K562 (cell line): ENCODE results near the gene LOXHD1. TPM values are rescaled to one million over a fixed set of nuclear protein-coding genes. Genes with fewer than 3 reads are reported as not detected.
A peak's percentile ranks its signal among the peaks of the same experiment; 100 is the strongest.

Source experiments
- ATAC-seq: fragments of 200-7000 bp; cut with Tn5 transposase; 3 replicates; pipeline ENCODE4 v1.9.1; 2020; ENCODE audit warnings: moderate library complexity
- BruUV-seq: library from RNA; stranded (reverse); fragments of 400-500 nt; replicated peaks from 2 replicates; lab custom pipeline; 2021; lab: Mats Ljungman, UMichigan
- CTCF ChIA-PET: fragments of 300-600 bp; formaldehyde crosslinking; extraction: SDS; loops from one replicate; lab custom pipeline; 2021; ENCODE audit warnings: low intra/inter-chr PET ratio; lab: Yijun Ruan, JAX
- POLR2A ChIA-PET: fragments of 300-600, 350-650 bp; sonication (Branson Sonifier 250); formaldehyde crosslinking; extraction: SDS; loops from one replicate; lab custom pipeline; 2021; ENCODE audit warnings: antibody characterized with exemption, inconsistent platforms; lab: Yijun Ruan, JAX
- DNase-seq, 4 experiments: peaks; one replicate each; pipeline versions ENCODE4 v3.0.0 to v3.0.0-alpha.2; 2011 to 2018; ENCODE audit warnings: low spot score in 3 of 4, mixed read lengths in 3 of 4; ENCODE audit errors: extremely low read depth in 1 of 4
- FAIRE-seq: peaks from 2 replicates; lab custom pipeline; 2011; peaks lifted over from hg19 to GRCh38; lab: Jason Lieb, UNC
- H2AFZ ChIP-seq: 2 replicates; pipeline ENCODE4 v1.6.0; 2011; ENCODE audit warnings: low read depth, low read length, control low read depth, inconsistent platforms
- H3K27ac ChIP-seq: fragments of 200-600 bp; 3 replicates; pipeline ENCODE4 v1.8.0; 2011; ENCODE audit warnings: low read depth, mild to moderate bottlenecking, control low read depth, inconsistent platforms, low read length, moderate library complexity, mixed read lengths; ENCODE audit errors: extremely low read depth
- H3K27me3 ChIP-seq, 2 experiments: fragments of 300-600 bp in 1 of 2; 2 replicates in 1 of 2; 3 replicates in 1 of 2; pipeline versions ENCODE4 v1.6.0 to v1.8.0; 2011; ENCODE audit warnings: inconsistent platforms in 2 of 2, low read length in 2 of 2, mild to moderate bottlenecking in 1 of 2, mixed read lengths in 1 of 2, moderate library complexity in 1 of 2; ENCODE audit not compliant: control insufficient read depth in 2 of 2, insufficient read depth in 2 of 2
- H3K36me3 ChIP-seq: fragments of 300-600 bp; 3 replicates; pipeline ENCODE4 v1.8.0; 2011; ENCODE audit warnings: mild to moderate bottlenecking, low read length, inconsistent platforms; ENCODE audit not compliant: control insufficient read depth, insufficient read depth
- H3K4me1 ChIP-seq, 2 experiments: fragments of 200-600 bp in 1 of 2; replicated peaks in 1 of 2; 2 replicates in 1 of 2; 3 replicates in 1 of 2; pipeline versions ENCODE4 v1.5.1 to v1.8.0; 2011; ENCODE audit warnings: inconsistent platforms in 2 of 2, low read length in 2 of 2, mild to moderate bottlenecking in 1 of 2, mixed read lengths in 1 of 2, moderate library complexity in 1 of 2; ENCODE audit not compliant: control insufficient read depth in 2 of 2, insufficient read depth in 2 of 2
- H3K4me2 ChIP-seq: 2 replicates; pipeline ENCODE4 v1.6.1; 2011; ENCODE audit warnings: low read length, control low read depth, inconsistent platforms, mixed read lengths; ENCODE audit not compliant: insufficient read depth
- H3K4me3 ChIP-seq: fragments of 200-600 bp; sonication (generic), shearing (Covaris generic); 2 replicates; pipeline ENCODE4 v1.5.1; 2016; ENCODE audit warnings: control low read depth, inconsistent platforms
- H3K79me2 ChIP-seq: fragments of 200-600 bp; 3 replicates; pipeline ENCODE4 v1.8.0; 2011; ENCODE audit warnings: low read length, inconsistent platforms; ENCODE audit not compliant: control insufficient read depth, insufficient read depth
- H3K9ac ChIP-seq, 2 experiments: 2 replicates each; pipeline versions ENCODE4 v1.6.0 to v1.6.1; 2011; ENCODE audit warnings: low read depth in 2 of 2, low read length in 2 of 2, control low read depth in 1 of 2, inconsistent platforms in 1 of 2, mild to moderate bottlenecking in 1 of 2, mixed read lengths in 1 of 2; ENCODE audit not compliant: insufficient read depth in 1 of 2
- H3K9me1 ChIP-seq: one replicate; pipeline ENCODE4 v1.6.0; 2011; ENCODE audit warnings: inconsistent platforms, mild to moderate bottlenecking, low read length, moderate library complexity; ENCODE audit not compliant: control insufficient read depth, insufficient read depth
- H3K9me3 ChIP-seq: replicated peaks from 2 replicates; pipeline ENCODE4 v1.5.1; 2011; ENCODE audit warnings: low read depth, low read length, inconsistent platforms; ENCODE audit not compliant: control insufficient read depth, insufficient read depth
- H4K20me1 ChIP-seq: replicated peaks from 2 replicates; pipeline ENCODE4 v1.6.1; 2011; ENCODE audit warnings: low read length, inconsistent platforms, mixed read lengths; ENCODE audit not compliant: control insufficient read depth, insufficient read depth
- CBX2 ChIP-seq: fragments of 200-600 bp; sonication (generic); IDR thresholded peaks from one replicate; pipeline ENCODE4 v1.6.1; 2012; ENCODE audit warnings: mild to moderate bottlenecking, low read length, inconsistent platforms; ENCODE audit not compliant: insufficient read depth, poor library complexity, severe bottlenecking
- DIDO1 ChIP-seq: fragments of 450-650 bp; IDR thresholded peaks from 2 replicates; pipeline ENCODE4 v1.6.1; 2016; ENCODE audit warnings: low read depth, missing biosample characterization, missing genetic modification characterization
- FIP1L1 ChIP-seq: fragments of 200-400 bp; formaldehyde crosslinking; IDR thresholded peaks from 2 replicates; pipeline ENCODE4 v1.6.1; 2018; ENCODE audit warnings: mild to moderate bottlenecking, low read depth, low read length; ENCODE audit not compliant: poor library complexity, severe bottlenecking
- GTF2F1 ChIP-seq: IDR thresholded peaks from 2 replicates; pipeline ENCODE4 v1.6.1; 2011; ENCODE audit warnings: low read depth, low read length, improper control_type of control experiment
- HDGF ChIP-seq: fragments of 450-650 bp; IDR thresholded peaks from 2 replicates; pipeline ENCODE4 v1.6.1; 2016
- KLF16 ChIP-seq: IDR thresholded peaks from 2 replicates; pipeline ENCODE4 v1.6.1; 2016; ENCODE audit warnings: antibody characterized with exemption
- NFYB ChIP-seq: IDR thresholded peaks from 2 replicates; pipeline ENCODE4 v1.6.1; 2011; ENCODE audit warnings: mild to moderate bottlenecking, moderate library complexity; ENCODE audit not compliant: insufficient read length; ENCODE audit errors: extremely low read depth
- NONO ChIP-seq, 2 experiments: fragments of 200-400 bp in 1 of 2; fragments of 450-650 bp in 1 of 2; formaldehyde crosslinking in 1 of 2; IDR thresholded peaks; 2 replicates each; pipeline ENCODE4 v1.6.1; 2017; ENCODE audit warnings: low read depth in 2 of 2, mild to moderate bottlenecking in 2 of 2, moderate library complexity in 2 of 2, low read length in 1 of 2
- NRF1 ChIP-seq, 2 experiments: fragments of 450-650 bp; IDR thresholded peaks in 1 of 2; conservative IDR thresholded peaks in 1 of 2; 2 replicates each; pipeline ENCODE4 v1.6.1; 2014; ENCODE audit warnings: mild to moderate bottlenecking in 2 of 2
- RFX7 ChIP-seq: fragments of 250-450 bp; sonication (Bioruptor Pico); IDR thresholded peaks from 2 replicates; pipeline ENCODE4 v1.5.1; 2021; ENCODE audit warnings: mild to moderate bottlenecking
- SMARCA4 ChIP-seq: fragments of 450-650 bp; IDR thresholded peaks from 2 replicates; pipeline ENCODE4 v1.6.1; 2016
- ZSCAN29 ChIP-seq: fragments of 450-650 bp; IDR thresholded peaks from 2 replicates; pipeline ENCODE4 v1.6.1; 2017
- WGBS: fragments of 100-300 bp; shearing (Covaris generic); methylation state at CpG from one replicate; pipeline ENCODE4 v1.1.6; 2016; ENCODE audit warnings: low coverage, mixed read lengths; ENCODE audit not compliant: insufficient coverage; ENCODE audit errors: missing lambda C conversion rate; 5-methylcytosine and 5-hydroxymethylcytosine counted together
- in situ Hi-C: fragments of 300-500 bp; cut with MboI; formaldehyde crosslinking; loops from 4 replicates; pipeline ENCODE4 v1.15.0; 2018; ENCODE audit warnings: inconsistent platforms, mixed read lengths
- intact Hi-C: fragments of 100-400 bp; cut with micrococcal nuclease; formaldehyde crosslinking; loops from 2 replicates; pipeline ENCODE4 v1.14.2; 2022
- polyA plus RNA-seq, 8 experiments: library from polyadenylated mRNA; depleted of rRNA in 4 of 8; stranded (reverse) in 5 of 8; unstranded in 3 of 8; fragments of >200 nt; fragmentation: Nextera tagmentation in 2 of 8; fragmentation: Illumina TruSeq in 1 of 8; extraction: Ambion mirVana in 2 of 8; extraction: Trizol in 1 of 8; gene quantifications; 2 replicates each; pipeline versions ENCODE4 v1.2.1 to v1.2.3, GENCODE V29; 2011 to 2014; ENCODE audit warnings: inconsistent platforms in 1 of 8, missing spikeins in 1 of 8
- total RNA-seq, 7 experiments: library from RNA; depleted of rRNA in 6 of 7; stranded (reverse); fragments of >200 nt in 6 of 7; fragmentation: Illumina TruSeq in 2 of 7; extraction: Trizol in 2 of 7; gene quantifications; 2 replicates each; pipeline versions ENCODE4 v1.2.1 to v1.2.3, GENCODE V29; 2011 to 2021; ENCODE audit warnings: low replicate concordance in 1 of 7
- TF ChIP-seq, protein P1 (sequence below), 2 experiments: fragments of 150-350 bp in 1 of 2; IDR thresholded peaks; 2 replicates each; pipeline ENCODE4 v1.6.1; 2012 to 2016; ENCODE audit warnings: low read depth in 2 of 2, low read length in 2 of 2, mild to moderate bottlenecking in 1 of 2, moderate library complexity in 1 of 2
- TF ChIP-seq, protein P2 (sequence below): sonication (generic); formaldehyde crosslinking; IDR thresholded peaks from 2 replicates; pipeline ENCODE4 v1.8.0; 2022; ENCODE audit warnings: mild to moderate bottlenecking, missing genetic modification reagents
- TF ChIP-seq, protein P3 (sequence below): conservative IDR thresholded peaks from 2 replicates; pipeline ENCODE4 v1.6.1; 2011; ENCODE audit warnings: low read depth, mild to moderate bottlenecking, low read length; ENCODE audit not compliant: control insufficient read depth

The LOXHD1 gene
- total and polyA plus RNA-seq, 9 of the 15 experiments (the other 6 are each of a cell fraction or from before 2014, with no cell fraction given), result not detected

DNA sequence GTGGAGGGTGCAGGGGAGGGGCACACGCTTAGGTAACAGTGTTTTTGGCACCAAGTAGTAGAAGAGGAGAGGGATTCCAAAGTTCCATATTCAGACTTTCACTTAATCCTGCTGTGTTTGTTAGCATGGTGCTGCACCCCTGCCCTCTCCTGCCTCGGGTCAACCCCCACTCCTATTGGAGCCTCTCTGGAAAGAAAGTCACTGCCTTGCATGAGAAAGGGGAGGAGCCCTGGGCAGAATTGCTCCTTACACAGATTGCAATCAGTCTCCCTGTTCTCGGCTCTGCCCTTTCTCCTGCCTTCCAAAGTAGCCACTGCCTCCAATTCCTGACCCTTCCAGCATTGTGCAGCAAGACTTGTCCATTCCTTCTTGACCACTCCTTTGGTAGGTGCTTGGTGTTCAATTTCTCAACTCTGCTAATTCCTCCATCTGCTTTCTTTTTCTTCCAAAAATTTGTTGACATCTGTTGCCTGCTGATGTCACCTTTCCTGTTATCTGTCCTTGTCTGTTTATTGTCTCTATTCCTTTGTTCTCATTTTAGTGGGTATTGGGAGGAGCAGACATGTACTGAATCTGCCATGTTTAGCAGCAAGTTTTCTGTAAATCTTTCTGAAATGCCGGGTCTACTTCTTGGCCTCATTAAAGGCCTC lies 225.4 kb downstream of the LOXHD1 start (continued):
- TF ChIP-seq SMARCA4, result peak; percentile 56; the same call in 1 of the 2 replicates
- no peak for TF ChIP-seq HDGF
- peak in 1 of 2 experiments; percentile 30; a peak in 1 of 4 replicates for TF ChIP-seq NRF1 (conservative IDR thresholded peaks at IDR 0.05 in 1 of 2, IDR thresholded peaks at IDR 0.05 in 1 of 2)
- TF ChIP-seq NONO (IDR thresholded peaks at IDR 0.05; ENCODE audit: low read depth in 2 of 2, low read length in 1 of 2), result no peak

DNA sequence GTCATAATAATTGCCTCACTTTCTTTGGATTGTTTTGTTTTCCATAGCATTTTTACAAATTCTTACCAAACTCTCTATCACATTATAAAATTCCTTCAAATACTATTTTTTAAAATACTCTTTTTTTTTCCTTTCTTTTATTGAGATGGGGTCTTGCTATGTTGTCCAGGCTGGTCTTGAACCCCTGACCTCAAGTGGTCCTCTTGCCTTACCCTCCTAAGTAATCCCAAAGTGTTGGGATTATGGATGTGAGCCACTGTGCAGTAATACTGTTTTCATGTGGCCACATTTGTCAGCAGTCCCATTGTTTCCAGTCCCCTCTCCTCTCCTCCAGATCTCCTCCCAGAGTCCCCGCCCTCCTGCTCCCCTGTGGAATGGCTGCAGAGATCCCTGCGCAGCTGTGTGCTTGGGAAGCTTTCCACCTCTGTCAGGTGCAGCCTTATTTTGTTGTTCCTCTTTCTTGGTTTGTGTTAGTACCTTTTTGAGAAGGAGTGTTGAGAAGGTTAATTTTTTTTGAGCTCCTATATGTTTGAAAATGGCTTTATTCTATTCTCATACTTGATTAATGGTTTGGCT lies 227.3 kb downstream of the LOXHD1 start:
- Histone ChIP-seq H3K27me3 (no peaks in the 10 kb centered on the region; a peak in 1 of 5 replicates), H3K4me3 (no peak overlapping the region), H3K9me1 (no peaks in the 10 kb centered on the region), H3K4me2 (no peak overlapping the region), H4K20me1 (no peaks in the 10 kb centered on the region), H3K36me3 (no peaks in the 10 kb centered on the region), H3K9me3 (no peaks in the 10 kb centered on the region), H3K4me1 (peaks cover 0 to 15% of the 10 kb centered on the region in 2 experiments), H2AFZ (no peak overlapping the region), H3K9ac (no peak overlapping the region), H3K79me2 (no peaks in the 10 kb centered on the region), H3K27ac (no peak overlapping the region)
- in situ Hi-C loops (no loop called here), intact Hi-C loops (no loop called here)
- 23% methylated on average over 2 of the region's 2 CpGs for WGBS
- POLR2A ChIA-PET, result no interaction called here
- ATAC-seq, result no peak
- DNase-seq, result no peak
- FAIRE-seq, result no peak
- BruUV-seq, result no TSS peak
- CTCF ChIA-PET, result no interaction called here
- TF ChIP-seq ZSCAN29, result no peak
- TF ChIP-seq FIP1L1, result no peak
- TF ChIP-seq DIDO1 (tag), result no peak
- TF ChIP-seq CBX2, result no peak
- no peak for TF ChIP-seq NFYB
- TF ChIP-seq, protein P1, sequence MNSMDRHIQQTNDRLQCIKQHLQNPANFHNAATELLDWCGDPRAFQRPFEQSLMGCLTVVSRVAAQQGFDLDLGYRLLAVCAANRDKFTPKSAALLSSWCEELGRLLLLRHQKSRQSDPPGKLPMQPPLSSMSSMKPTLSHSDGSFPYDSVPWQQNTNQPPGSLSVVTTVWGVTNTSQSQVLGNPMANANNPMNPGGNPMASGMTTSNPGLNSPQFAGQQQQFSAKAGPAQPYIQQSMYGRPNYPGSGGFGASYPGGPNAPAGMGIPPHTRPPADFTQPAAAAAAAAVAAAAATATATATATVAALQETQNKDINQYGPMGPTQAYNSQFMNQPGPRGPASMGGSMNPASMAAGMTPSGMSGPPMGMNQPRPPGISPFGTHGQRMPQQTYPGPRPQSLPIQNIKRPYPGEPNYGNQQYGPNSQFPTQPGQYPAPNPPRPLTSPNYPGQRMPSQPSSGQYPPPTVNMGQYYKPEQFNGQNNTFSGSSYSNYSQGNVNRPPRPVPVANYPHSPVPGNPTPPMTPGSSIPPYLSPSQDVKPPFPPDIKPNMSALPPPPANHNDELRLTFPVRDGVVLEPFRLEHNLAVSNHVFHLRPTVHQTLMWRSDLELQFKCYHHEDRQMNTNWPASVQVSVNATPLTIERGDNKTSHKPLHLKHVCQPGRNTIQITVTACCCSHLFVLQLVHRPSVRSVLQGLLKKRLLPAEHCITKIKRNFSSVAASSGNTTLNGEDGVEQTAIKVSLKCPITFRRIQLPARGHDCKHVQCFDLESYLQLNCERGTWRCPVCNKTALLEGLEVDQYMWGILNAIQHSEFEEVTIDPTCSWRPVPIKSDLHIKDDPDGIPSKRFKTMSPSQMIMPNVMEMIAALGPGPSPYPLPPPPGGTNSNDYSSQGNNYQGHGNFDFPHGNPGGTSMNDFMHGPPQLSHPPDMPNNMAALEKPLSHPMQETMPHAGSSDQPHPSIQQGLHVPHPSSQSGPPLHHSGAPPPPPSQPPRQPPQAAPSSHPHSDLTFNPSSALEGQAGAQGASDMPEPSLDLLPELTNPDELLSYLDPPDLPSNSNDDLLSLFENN (IDR thresholded peaks at IDR 0.05; ENCODE audit: low read depth in 2 of 2, low read length in 2 of 2), result no peak
- TF ChIP-seq GTF2F1, result no peak
- no peak for TF ChIP-seq KLF16
- no peak for TF ChIP-seq RFX7 (CRISPR knock-in tag)
- TF ChIP-seq, protein P2, sequence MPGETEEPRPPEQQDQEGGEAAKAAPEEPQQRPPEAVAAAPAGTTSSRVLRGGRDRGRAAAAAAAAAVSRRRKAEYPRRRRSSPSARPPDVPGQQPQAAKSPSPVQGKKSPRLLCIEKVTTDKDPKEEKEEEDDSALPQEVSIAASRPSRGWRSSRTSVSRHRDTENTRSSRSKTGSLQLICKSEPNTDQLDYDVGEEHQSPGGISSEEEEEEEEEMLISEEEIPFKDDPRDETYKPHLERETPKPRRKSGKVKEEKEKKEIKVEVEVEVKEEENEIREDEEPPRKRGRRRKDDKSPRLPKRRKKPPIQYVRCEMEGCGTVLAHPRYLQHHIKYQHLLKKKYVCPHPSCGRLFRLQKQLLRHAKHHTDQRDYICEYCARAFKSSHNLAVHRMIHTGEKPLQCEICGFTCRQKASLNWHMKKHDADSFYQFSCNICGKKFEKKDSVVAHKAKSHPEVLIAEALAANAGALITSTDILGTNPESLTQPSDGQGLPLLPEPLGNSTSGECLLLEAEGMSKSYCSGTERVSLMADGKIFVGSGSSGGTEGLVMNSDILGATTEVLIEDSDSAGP, result no peak
- TF ChIP-seq, protein P3, sequence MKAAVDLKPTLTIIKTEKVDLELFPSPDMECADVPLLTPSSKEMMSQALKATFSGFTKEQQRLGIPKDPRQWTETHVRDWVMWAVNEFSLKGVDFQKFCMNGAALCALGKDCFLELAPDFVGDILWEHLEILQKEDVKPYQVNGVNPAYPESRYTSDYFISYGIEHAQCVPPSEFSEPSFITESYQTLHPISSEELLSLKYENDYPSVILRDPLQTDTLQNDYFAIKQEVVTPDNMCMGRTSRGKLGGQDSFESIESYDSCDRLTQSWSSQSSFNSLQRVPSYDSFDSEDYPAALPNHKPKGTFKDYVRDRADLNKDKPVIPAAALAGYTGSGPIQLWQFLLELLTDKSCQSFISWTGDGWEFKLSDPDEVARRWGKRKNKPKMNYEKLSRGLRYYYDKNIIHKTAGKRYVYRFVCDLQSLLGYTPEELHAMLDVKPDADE, result no peak
